NCI-H1694 treated with DMSO at 0.1 percent for 48 hours (cell line): ENCODE results near the gene PTGES3L.
"Not testable (repeated sequence)": the region's sequence is repeated elsewhere in the genome, so short reads cannot be mapped to it uniquely, and the experiment has no call there.

Source experiments
- DNase-seq: peaks from one replicate; lab custom pipeline; 2025; lab: John Stamatoyannopoulos, UW

The PTGES3L gene

DNA sequence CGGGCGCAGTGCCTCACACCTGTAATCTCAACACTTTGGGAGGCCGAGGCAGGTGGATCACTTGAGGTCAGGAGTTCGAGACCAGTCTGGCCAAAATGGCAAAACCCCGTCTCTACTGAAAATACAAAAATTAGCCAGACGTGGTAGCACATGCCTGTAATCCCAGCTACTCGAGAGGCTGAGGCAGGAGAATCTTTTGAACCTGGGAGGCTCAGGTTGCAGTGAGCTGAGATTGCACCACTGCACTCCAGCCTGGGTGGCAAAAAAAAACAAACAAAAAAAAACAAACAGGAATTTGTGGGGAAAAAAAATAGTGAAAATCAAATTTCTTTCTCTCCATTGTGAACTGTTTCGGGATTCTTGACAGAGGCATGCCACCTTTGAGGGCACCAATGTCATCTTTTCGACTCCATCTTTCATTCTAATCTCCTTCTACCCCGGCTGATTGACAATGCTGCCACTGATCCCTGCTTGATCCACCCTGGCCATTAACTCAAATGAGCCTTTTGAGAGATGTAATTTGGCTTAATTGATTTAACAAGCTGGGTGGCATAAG lies 60.3 kb downstream of the PTGES3L start:
- DNase-seq: not testable (repeated sequence)

DNA sequence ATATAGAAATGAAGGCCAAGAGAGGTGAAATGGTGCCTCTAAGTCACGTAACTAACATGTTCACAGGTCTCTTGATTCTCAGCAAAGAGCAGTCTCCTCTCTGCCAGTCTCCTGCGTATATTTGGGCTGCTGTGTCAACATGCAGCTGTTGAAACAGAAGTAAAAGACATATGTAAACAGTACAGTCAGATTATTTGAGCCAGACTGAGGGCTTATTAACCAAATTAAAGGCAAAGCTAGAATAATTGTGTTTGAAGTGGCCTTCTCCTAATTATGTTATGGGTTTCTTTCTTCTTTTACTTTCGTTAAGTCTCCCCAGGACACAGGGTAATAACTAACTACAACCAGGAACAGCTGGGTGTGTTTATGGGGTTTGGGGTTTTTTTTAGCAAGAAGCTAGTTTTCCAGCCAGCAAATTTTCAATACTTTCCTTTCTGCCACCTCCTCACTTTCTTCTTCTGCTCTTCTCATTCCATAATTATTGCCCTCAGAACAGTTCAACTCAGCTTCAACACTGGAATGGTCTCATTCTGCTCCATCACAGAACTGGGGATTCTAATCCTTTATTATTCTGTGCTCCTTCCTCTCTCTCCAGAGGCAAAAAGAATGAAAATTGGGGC lies 60.9 kb downstream of the PTGES3L start:
- DNase-seq: no peak
